PC-9 (cell line): ENCODE results near the gene GUCA2B.

Experiments used
- EZH2 ChIP-seq: fragments of 200-600 bp; sonication (generic); IDR thresholded peaks from 2 replicates; pipeline ENCODE4 v1.8.0; 2017; ENCODE audit warnings: antibody characterized with exemption, low read depth
- TF ChIP-seq, protein P1 (sequence below): fragments of 200-600 bp; sonication (generic); conservative IDR thresholded peaks from 2 replicates; pipeline ENCODE4 v1.6.1; 2017; ENCODE audit warnings: mixed run types, antibody characterized with exemption, mild to moderate bottlenecking, moderate library complexity

DNA sequence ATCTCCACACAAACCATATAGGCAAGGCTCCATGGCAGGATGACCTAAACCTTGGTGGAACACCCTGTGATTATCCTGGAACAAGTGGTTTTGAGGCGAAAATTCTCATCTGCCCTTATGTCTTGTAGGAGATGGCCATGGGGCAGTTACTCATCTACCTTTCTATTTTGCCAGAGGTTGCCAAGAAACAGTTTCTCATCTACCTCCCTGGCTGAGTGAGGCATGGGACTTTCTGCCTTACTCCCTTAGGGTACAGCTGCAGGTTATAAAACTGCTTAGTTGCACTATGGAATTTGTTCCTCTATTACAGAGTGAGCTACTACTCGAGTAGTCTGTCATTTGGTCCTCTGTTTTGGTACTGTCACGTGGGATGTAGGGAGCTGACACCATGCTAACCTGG is 42.6 kb downstream of the GUCA2B start:
- TF ChIP-seq, protein P1, sequence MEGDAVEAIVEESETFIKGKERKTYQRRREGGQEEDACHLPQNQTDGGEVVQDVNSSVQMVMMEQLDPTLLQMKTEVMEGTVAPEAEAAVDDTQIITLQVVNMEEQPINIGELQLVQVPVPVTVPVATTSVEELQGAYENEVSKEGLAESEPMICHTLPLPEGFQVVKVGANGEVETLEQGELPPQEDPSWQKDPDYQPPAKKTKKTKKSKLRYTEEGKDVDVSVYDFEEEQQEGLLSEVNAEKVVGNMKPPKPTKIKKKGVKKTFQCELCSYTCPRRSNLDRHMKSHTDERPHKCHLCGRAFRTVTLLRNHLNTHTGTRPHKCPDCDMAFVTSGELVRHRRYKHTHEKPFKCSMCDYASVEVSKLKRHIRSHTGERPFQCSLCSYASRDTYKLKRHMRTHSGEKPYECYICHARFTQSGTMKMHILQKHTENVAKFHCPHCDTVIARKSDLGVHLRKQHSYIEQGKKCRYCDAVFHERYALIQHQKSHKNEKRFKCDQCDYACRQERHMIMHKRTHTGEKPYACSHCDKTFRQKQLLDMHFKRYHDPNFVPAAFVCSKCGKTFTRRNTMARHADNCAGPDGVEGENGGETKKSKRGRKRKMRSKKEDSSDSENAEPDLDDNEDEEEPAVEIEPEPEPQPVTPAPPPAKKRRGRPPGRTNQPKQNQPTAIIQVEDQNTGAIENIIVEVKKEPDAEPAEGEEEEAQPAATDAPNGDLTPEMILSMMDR = no peak
- no peak for TF ChIP-seq EZH2
